Activated CD8-positive, alpha-beta T cell treated with anti-CD3 and anti-CD28 coated beads for 36 hours (primary cell): Measurements from ENCODE around the gene RMI1. TPM values are rescaled to one million over a fixed set of nuclear protein-coding genes. Genes with fewer than 3 reads are reported as not detected.
A peak's percentile ranks its signal among the peaks of the same experiment; 100 is the strongest.

ENCODE experiments used
- ATAC-seq: fragments of 200-7000 bp; cut with Tn5 transposase; one replicate; pipeline ENCODE4 v1.10.0; 2021; ENCODE audit warnings: mild to moderate bottlenecking, moderate library complexity
- CTCF ChIA-PET: fragments of 350-600 bp; sonication (Branson Sonifier 250); formaldehyde crosslinking; loops from one replicate; lab custom pipeline; 2021; ENCODE audit warnings: antibody characterized with exemption; lab: Charles Lee
- POLR2A ChIA-PET: fragments of 350-600 bp; sonication (Branson Sonifier 250); formaldehyde crosslinking; loops from one replicate; lab custom pipeline; 2021; ENCODE audit warnings: antibody characterized with exemption; lab: Charles Lee
- DNase-seq: peaks from one replicate; pipeline ENCODE4 v3.0.0-alpha.2; 2020
- H3K27ac Mint-ChIP-seq: one replicate; pipeline ENCODE4 v1.8.0; 2021; ENCODE audit warnings: mild to moderate bottlenecking, mixed read lengths
- H3K27me3 Mint-ChIP-seq: one replicate; pipeline ENCODE4 v1.8.0; 2021; ENCODE audit warnings: mixed read lengths
- H3K36me3 Mint-ChIP-seq: one replicate; pipeline ENCODE4 v1.8.0; 2021; ENCODE audit warnings: low read depth, mixed read lengths
- H3K4me1 Mint-ChIP-seq: one replicate; pipeline ENCODE4 v1.8.0; 2021; ENCODE audit warnings: low read depth, mixed read lengths
- H3K4me3 Mint-ChIP-seq: one replicate; pipeline ENCODE4 v1.8.0; 2021; ENCODE audit warnings: mild to moderate bottlenecking, moderate library complexity, mixed read lengths
- H3K9me3 Mint-ChIP-seq: one replicate; pipeline ENCODE4 v1.8.0; 2021; ENCODE audit warnings: mixed read lengths
- CTCF ChIP-seq: fragments of 200-600 bp; IDR thresholded peaks from one replicate; pipeline ENCODE4 v1.8.0; 2022; ENCODE audit warnings: antibody characterized with exemption, mild to moderate bottlenecking
- intact Hi-C: fragments of 100-400 bp; cut with micrococcal nuclease; formaldehyde crosslinking; loops from one replicate; pipeline ENCODE4 v1.10.0; 2022
- total RNA-seq, 2 experiments: library from RNA; stranded (reverse); gene quantifications; one replicate each; pipeline ENCODE4 v1.2.3, GENCODE V29; 2021

The RMI1 gene
- total RNA-seq, 2 experiments from 2014 or later, result 20.1 to 20.6 TPM

GRCh38 chr9:83971485-83971884 is 9.1 kb upstream of the RMI1 start:
- TF ChIP-seq CTCF, result no peak
- ChIA-PET POLR2A (interaction anchor here (1.9 to 4.8 kb wide), 3 partner anchors 8 to 15 kb away, joined by 6 to 71 read pairs (median 30); partner anchors contain the start of genes HNRNPK and RMI1), CTCF (interaction anchor here (1.2 kb wide), 1 partner anchor 13 kb away, joined by 3 read pairs; no protein-coding TSS in a partner anchor)
- Mint-ChIP-seq H3K36me3 (peaks cover 88% of the 10 kb centered on the region), H3K27ac (peak overlapping the region; percentile 53), H3K27me3 (no peaks in the 10 kb centered on the region), H3K4me3 (no peak overlapping the region), H3K4me1 (peaks cover 66% of the 10 kb centered on the region), H3K9me3 (no peaks in the 10 kb centered on the region)
- intact Hi-C loops, result no loop called here
- no peak for ATAC-seq
- DNase-seq, result no peak

GRCh38 chr9:83972286-83972685 is 8.3 kb upstream of the RMI1 start:
- Mint-ChIP-seq H3K9me3 (no peaks in the 10 kb centered on the region), H3K4me1 (peaks cover 72% of the 10 kb centered on the region), H3K4me3 (no peak overlapping the region), H3K27me3 (no peaks in the 10 kb centered on the region), H3K27ac (peak overlapping the region; percentile 53), H3K36me3 (peaks cover 87% of the 10 kb centered on the region)
- ATAC-seq (peak; percentile 43), DNase-seq (no peak)
- intact Hi-C loops, result no loop called here
- ChIA-PET POLR2A (interaction anchor here (2.9 to 4.8 kb wide), 2 partner anchors 8 to 11 kb away, joined by 30 to 71 read pairs; partner anchors contain the start of genes HNRNPK and RMI1), CTCF (interaction anchor here (1.2 kb wide), 1 partner anchor 12 kb away, joined by 3 read pairs; no protein-coding TSS in a partner anchor)
- TF ChIP-seq CTCF, result no peak

GRCh38 chr9:83975300-83975699 is 5.3 kb upstream of the RMI1 start:
- intact Hi-C loops, result no loop called here
- CTCF ChIA-PET, result no interaction called here
- Mint-ChIP-seq H3K4me3 (peak overlapping the region; percentile 26), H3K36me3 (peaks cover 89% of the 10 kb centered on the region), H3K27me3 (no peaks in the 10 kb centered on the region), H3K27ac (peak overlapping the region; percentile 97), H3K9me3 (no peaks in the 10 kb centered on the region), H3K4me1 (peaks cover 64% of the 10 kb centered on the region)
- no peak for TF ChIP-seq CTCF
- no peak for ATAC-seq
- POLR2A ChIA-PET, result interaction anchor here (7.3 kb wide), 1 partner anchor 12 kb away, joined by 224 read pairs; no protein-coding TSS in a partner anchor
- no peak for DNase-seq

GRCh38 chr9:83976372-83976771 is 4.2 kb upstream of the RMI1 start:
- CTCF ChIA-PET, result interaction anchor here (1.0 kb wide), 1 partner anchor 9 kb away, joined by 3 read pairs; no protein-coding TSS in a partner anchor
- POLR2A ChIA-PET, result interaction anchor here (7.3 kb wide), 1 partner anchor 13 kb away, joined by 224 read pairs; no protein-coding TSS in a partner anchor
- DNase-seq, result no peak
- Mint-ChIP-seq H3K36me3 (peaks cover 81% of the 10 kb centered on the region), H3K9me3 (no peaks in the 10 kb centered on the region), H3K27ac (peak overlapping the region; percentile 97), H3K27me3 (no peaks in the 10 kb centered on the region), H3K4me3 (peak overlapping the region; percentile 97), H3K4me1 (peaks cover 57% of the 10 kb centered on the region)
- no peak for TF ChIP-seq CTCF
- intact Hi-C loops, result no loop called here
- no peak for ATAC-seq

GRCh38 chr9:83977196-83977595 is 3.4 kb upstream of the RMI1 start:
- no peaks in the 10 kb centered on the region for H3K27me3 Mint-ChIP-seq
- intact Hi-C loops, result no loop called here
- peak overlapping the region; percentile 97 for H3K27ac Mint-ChIP-seq
- H3K4me3 Mint-ChIP-seq, result peak overlapping the region; percentile 97
- ATAC-seq (no peak), DNase-seq (no peak)
- H3K36me3 Mint-ChIP-seq, result peaks cover 77% of the 10 kb centered on the region
- no peak for TF ChIP-seq CTCF
- ChIA-PET CTCF (no interaction called here), POLR2A (interaction anchor here (7.3 kb wide), 1 partner anchor 14 kb away, joined by 224 read pairs; no protein-coding TSS in a partner anchor)
- H3K9me3 Mint-ChIP-seq, result no peaks in the 10 kb centered on the region
- H3K4me1 Mint-ChIP-seq, result peaks cover 54% of the 10 kb centered on the region
